GM23338 (cell line): ENCODE measurements around the gene MEIOSIN.

Source experiments
- CREB1 ChIP-seq: fragments of 250-450 bp; sonication (Bioruptor Pico); IDR thresholded peaks from 2 replicates; pipeline ENCODE4 v1.5.0; 2020; ENCODE audit warnings: low read depth, mild to moderate bottlenecking, moderate library complexity
- ETS1 ChIP-seq: IDR thresholded peaks from 2 replicates; pipeline ENCODE4 v1.6.1; 2016; ENCODE audit warnings: antibody characterized with exemption
- EZH2 ChIP-seq: fragments of 200-600 bp; sonication (generic); IDR thresholded peaks from one replicate; pipeline ENCODE4 v1.8.0; 2017; ENCODE audit warnings: antibody characterized with exemption, mild to moderate bottlenecking, low read depth; ENCODE audit not compliant: unreplicated experiment
- EZH2phosphoT487 ChIP-seq: fragments of 200-600 bp; sonication (generic); IDR thresholded peaks from one replicate; pipeline ENCODE4 v1.8.1; 2018; ENCODE audit warnings: antibody characterized with exemption; ENCODE audit not compliant: unreplicated experiment
- JUNB ChIP-seq: IDR thresholded peaks from one replicate; pipeline ENCODE4 v1.6.1; 2016; ENCODE audit warnings: antibody characterized with exemption; ENCODE audit not compliant: unreplicated experiment
- NANOG ChIP-seq: IDR thresholded peaks from 2 replicates; pipeline ENCODE4 v1.6.1; 2016; ENCODE audit warnings: antibody characterized with exemption, borderline replicate concordance
- POLR2AphosphoS5 ChIP-seq: IDR thresholded peaks from 2 replicates; pipeline ENCODE4 v1.6.1; 2016; ENCODE audit warnings: antibody characterized with exemption, low read depth
- STAT1 ChIP-seq: IDR thresholded peaks from one replicate; pipeline ENCODE4 v1.6.1; 2016; ENCODE audit warnings: antibody characterized with exemption; ENCODE audit not compliant: unreplicated experiment
- ZNF114 ChIP-seq: fragments of 250-450 bp; sonication (Bioruptor Pico); IDR thresholded peaks from 2 replicates; pipeline ENCODE4 v1.5.0; 2020; ENCODE audit warnings: mild to moderate bottlenecking, moderate library complexity
- ZNF331 ChIP-seq: fragments of 250-450 bp; sonication (Bioruptor Pico); IDR thresholded peaks from 2 replicates; pipeline ENCODE4 v1.5.0; 2020; ENCODE audit warnings: low read depth, mild to moderate bottlenecking, moderate library complexity
- TF ChIP-seq, protein P1 (sequence below): IDR thresholded peaks from one replicate; pipeline ENCODE4 v1.6.1; 2018; ENCODE audit warnings: antibody characterized with exemption; ENCODE audit not compliant: unreplicated experiment
- TF ChIP-seq, protein P2 (sequence below), 2 experiments: fragments of 200-600 bp in 1 of 2; sonication (generic) in 1 of 2; conservative IDR thresholded peaks; 2 replicates each; pipeline versions ENCODE4 v1.5.1 to v1.6.1; 2016 to 2017; ENCODE audit warnings: antibody characterized with exemption in 2 of 2, low read depth in 2 of 2, mild to moderate bottlenecking in 2 of 2, moderate library complexity in 1 of 2
- TF ChIP-seq, protein P3 (sequence below): fragments of 250-450 bp; sonication (Bioruptor Pico); IDR thresholded peaks from 2 replicates; pipeline ENCODE4 v1.5.0; 2020; ENCODE audit warnings: mild to moderate bottlenecking, moderate library complexity

- TF ChIP-seq, protein P1, sequence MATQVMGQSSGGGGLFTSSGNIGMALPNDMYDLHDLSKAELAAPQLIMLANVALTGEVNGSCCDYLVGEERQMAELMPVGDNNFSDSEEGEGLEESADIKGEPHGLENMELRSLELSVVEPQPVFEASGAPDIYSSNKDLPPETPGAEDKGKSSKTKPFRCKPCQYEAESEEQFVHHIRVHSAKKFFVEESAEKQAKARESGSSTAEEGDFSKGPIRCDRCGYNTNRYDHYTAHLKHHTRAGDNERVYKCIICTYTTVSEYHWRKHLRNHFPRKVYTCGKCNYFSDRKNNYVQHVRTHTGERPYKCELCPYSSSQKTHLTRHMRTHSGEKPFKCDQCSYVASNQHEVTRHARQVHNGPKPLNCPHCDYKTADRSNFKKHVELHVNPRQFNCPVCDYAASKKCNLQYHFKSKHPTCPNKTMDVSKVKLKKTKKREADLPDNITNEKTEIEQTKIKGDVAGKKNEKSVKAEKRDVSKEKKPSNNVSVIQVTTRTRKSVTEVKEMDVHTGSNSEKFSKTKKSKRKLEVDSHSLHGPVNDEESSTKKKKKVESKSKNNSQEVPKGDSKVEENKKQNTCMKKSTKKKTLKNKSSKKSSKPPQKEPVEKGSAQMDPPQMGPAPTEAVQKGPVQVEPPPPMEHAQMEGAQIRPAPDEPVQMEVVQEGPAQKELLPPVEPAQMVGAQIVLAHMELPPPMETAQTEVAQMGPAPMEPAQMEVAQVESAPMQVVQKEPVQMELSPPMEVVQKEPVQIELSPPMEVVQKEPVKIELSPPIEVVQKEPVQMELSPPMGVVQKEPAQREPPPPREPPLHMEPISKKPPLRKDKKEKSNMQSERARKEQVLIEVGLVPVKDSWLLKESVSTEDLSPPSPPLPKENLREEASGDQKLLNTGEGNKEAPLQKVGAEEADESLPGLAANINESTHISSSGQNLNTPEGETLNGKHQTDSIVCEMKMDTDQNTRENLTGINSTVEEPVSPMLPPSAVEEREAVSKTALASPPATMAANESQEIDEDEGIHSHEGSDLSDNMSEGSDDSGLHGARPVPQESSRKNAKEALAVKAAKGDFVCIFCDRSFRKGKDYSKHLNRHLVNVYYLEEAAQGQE: no peak
- TF ChIP-seq POLR2AphosphoS5 (no peak), CREB1 (CRISPR knock-in tag) (no peak), EZH2 (no peak), STAT1 (no peak), EZH2phosphoT487 (no peak), ZNF331 (no peak), JUNB (no peak), ZNF114 (CRISPR knock-in tag) (no peak), ETS1 (no peak), NANOG (no peak)
- TF ChIP-seq, protein P2, sequence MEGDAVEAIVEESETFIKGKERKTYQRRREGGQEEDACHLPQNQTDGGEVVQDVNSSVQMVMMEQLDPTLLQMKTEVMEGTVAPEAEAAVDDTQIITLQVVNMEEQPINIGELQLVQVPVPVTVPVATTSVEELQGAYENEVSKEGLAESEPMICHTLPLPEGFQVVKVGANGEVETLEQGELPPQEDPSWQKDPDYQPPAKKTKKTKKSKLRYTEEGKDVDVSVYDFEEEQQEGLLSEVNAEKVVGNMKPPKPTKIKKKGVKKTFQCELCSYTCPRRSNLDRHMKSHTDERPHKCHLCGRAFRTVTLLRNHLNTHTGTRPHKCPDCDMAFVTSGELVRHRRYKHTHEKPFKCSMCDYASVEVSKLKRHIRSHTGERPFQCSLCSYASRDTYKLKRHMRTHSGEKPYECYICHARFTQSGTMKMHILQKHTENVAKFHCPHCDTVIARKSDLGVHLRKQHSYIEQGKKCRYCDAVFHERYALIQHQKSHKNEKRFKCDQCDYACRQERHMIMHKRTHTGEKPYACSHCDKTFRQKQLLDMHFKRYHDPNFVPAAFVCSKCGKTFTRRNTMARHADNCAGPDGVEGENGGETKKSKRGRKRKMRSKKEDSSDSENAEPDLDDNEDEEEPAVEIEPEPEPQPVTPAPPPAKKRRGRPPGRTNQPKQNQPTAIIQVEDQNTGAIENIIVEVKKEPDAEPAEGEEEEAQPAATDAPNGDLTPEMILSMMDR (conservative IDR thresholded peaks at IDR 0.05; ENCODE audit: low read depth in 2 of 2): no peak
- TF ChIP-seq, protein P3, sequence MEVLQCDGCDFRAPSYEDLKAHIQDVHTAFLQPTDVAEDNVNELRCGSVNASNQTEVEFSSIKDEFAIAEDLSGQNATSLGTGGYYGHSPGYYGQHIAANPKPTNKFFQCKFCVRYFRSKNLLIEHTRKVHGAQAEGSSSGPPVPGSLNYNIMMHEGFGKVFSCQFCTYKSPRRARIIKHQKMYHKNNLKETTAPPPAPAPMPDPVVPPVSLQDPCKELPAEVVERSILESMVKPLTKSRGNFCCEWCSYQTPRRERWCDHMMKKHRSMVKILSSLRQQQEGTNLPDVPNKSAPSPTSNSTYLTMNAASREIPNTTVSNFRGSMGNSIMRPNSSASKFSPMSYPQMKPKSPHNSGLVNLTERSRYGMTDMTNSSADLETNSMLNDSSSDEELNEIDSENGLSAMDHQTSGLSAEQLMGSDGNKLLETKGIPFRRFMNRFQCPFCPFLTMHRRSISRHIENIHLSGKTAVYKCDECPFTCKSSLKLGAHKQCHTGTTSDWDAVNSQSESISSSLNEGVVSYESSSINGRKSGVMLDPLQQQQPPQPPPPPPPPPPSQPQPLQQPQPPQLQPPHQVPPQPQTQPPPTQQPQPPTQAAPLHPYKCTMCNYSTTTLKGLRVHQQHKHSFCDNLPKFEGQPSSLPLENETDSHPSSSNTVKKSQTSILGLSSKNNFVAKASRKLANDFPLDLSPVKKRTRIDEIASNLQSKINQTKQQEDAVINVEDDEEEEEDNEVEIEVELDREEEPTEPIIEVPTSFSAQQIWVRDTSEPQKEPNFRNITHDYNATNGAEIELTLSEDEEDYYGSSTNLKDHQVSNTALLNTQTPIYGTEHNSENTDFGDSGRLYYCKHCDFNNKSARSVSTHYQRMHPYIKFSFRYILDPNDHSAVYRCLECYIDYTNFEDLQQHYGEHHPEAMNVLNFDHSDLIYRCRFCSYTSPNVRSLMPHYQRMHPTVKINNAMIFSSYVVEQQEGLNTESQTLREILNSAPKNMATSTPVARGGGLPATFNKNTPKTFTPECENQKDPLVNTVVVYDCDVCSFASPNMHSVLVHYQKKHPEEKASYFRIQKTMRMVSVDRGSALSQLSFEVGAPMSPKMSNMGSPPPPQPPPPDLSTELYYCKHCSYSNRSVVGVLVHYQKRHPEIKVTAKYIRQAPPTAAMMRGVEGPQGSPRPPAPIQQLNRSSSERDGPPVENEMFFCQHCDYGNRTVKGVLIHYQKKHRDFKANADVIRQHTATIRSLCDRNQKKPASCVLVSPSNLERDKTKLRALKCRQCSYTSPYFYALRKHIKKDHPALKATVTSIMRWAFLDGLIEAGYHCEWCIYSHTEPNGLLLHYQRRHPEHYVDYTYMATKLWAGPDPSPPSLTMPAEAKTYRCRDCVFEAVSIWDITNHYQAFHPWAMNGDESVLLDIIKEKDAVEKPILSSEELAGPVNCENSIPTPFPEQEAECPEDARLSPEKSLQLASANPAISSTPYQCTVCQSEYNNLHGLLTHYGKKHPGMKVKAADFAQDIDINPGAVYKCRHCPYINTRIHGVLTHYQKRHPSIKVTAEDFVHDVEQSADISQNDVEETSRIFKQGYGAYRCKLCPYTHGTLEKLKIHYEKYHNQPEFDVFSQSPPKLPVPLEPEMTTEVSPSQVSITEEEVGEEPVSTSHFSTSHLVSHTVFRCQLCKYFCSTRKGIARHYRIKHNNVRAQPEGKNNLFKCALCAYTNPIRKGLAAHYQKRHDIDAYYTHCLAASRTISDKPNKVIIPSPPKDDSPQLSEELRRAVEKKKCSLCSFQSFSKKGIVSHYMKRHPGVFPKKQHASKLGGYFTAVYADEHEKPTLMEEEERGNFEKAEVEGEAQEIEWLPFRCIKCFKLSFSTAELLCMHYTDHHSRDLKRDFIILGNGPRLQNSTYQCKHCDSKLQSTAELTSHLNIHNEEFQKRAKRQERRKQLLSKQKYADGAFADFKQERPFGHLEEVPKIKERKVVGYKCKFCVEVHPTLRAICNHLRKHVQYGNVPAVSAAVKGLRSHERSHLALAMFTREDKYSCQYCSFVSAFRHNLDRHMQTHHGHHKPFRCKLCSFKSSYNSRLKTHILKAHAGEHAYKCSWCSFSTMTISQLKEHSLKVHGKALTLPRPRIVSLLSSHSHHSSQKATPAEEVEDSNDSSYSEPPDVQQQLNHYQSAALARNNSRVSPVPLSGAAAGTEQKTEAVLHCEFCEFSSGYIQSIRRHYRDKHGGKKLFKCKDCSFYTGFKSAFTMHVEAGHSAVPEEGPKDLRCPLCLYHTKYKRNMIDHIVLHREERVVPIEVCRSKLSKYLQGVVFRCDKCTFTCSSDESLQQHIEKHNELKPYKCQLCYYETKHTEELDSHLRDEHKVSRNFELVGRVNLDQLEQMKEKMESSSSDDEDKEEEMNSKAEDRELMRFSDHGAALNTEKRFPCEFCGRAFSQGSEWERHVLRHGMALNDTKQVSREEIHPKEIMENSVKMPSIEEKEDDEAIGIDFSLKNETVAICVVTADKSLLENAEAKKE: no peak
These were observed 40.1 kb downstream of the MEIOSIN start for GRCh38 chr19:45773384-45773783.
